Spleen (tissue), 11 donors: ENCODE data around the gene OGFR. TPM values are rescaled to one million over a fixed set of nuclear protein-coding genes. Genes with fewer than 3 reads are reported as not detected.

Source experiments
- DNase-seq: peaks from one replicate; pipeline ENCODE4 v3.0.0-alpha.2; 2020
- H3K27ac ChIP-seq, 8 donors: fragments of 200-600 bp; sonication (generic) in 7 of 8; 1 replicate in 4 of 8; 2 replicates in 4 of 8; pipeline versions ENCODE4 v1.5.0 to v1.8.0; 2016 to 2021; ENCODE audit warnings: inconsistent platforms in 4 of 8, mild to moderate bottlenecking in 4 of 8, moderate library complexity in 1 of 8
- H3K27me3 ChIP-seq, 7 donors: fragments of 200-600 bp; sonication (generic) in 6 of 7; replicated peaks in 1 of 7; 1 replicate in 4 of 7; 2 replicates in 3 of 7; pipeline versions ENCODE4 v1.5.0 to v1.8.0; 2016 to 2021; ENCODE audit warnings: inconsistent platforms in 3 of 7, mild to moderate bottlenecking in 1 of 7
- H3K36me3 ChIP-seq, 6 donors: fragments of 200-600 bp; sonication (generic) in 5 of 6; 1 replicate in 4 of 6; 2 replicates in 2 of 6; pipeline versions ENCODE4 v1.5.0 to v1.8.0; 2016 to 2021; ENCODE audit warnings: inconsistent platforms in 2 of 6
- H3K4me1 ChIP-seq, 6 donors: fragments of 200-600 bp; sonication (generic) in 5 of 6; 1 replicate in 3 of 6; 2 replicates in 3 of 6; pipeline versions ENCODE4 v1.5.0 to v1.8.0; 2016 to 2021; ENCODE audit warnings: inconsistent platforms in 3 of 6
- H3K4me3 ChIP-seq, 8 donors: fragments of 200-600 bp; sonication (generic) in 7 of 8; 1 replicate in 4 of 8; 2 replicates in 4 of 8; pipeline versions ENCODE4 v1.5.0 to v1.8.0; 2016 to 2021; ENCODE audit warnings: inconsistent platforms in 4 of 8, mild to moderate bottlenecking in 4 of 8, moderate library complexity in 2 of 8
- H3K9me3 ChIP-seq, 8 donors: fragments of 200-600 bp; sonication (generic) in 7 of 8; 1 replicate in 4 of 8; 2 replicates in 4 of 8; pipeline versions ENCODE4 v1.5.0 to v1.8.0; 2016 to 2021; ENCODE audit warnings: inconsistent platforms in 4 of 8
- CTCF ChIP-seq, 11 experiments: fragments of 200-600 bp in 7 of 11; fragments of 450-650 bp in 4 of 11; sonication (generic) in 4 of 11; IDR thresholded peaks in 8 of 11; conservative IDR thresholded peaks in 3 of 11; 1 replicate in 7 of 11; 2 replicates in 4 of 11; pipeline versions ENCODE4 v1.4.0 to v1.8.0; 2016 to 2021; ENCODE audit warnings: antibody characterized with exemption in 11 of 11, inconsistent platforms in 4 of 11, mild to moderate bottlenecking in 1 of 11
- POLR2A ChIP-seq, 3 donors: fragments of 450-650 bp; IDR thresholded peaks; one replicate each; pipeline ENCODE4 v1.5.1; 2017; ENCODE audit warnings: antibody characterized with exemption in 3 of 3, mild to moderate bottlenecking in 1 of 3
- POLR2AphosphoS5 ChIP-seq, 3 donors: sonication (generic); formaldehyde crosslinking; IDR thresholded peaks; one replicate each; pipeline ENCODE4 v1.5.1; 2017; ENCODE audit warnings: antibody characterized with exemption in 3 of 3
- WGBS, 5 donors: extraction: QIAGEN DNeasy Blood & Tissue Kit in 3 of 5; methylation state at CpG; one replicate each; pipeline versions ENCODE4 v1.1.5 to v1.1.7; 2013 to 2018; 5-methylcytosine and 5-hydroxymethylcytosine counted together
- intact Hi-C: fragments of 100-400 bp; cut with DNase I; formaldehyde crosslinking; loops from one replicate; pipeline ENCODE4 v1.15.0; 2023; ENCODE audit warnings: low total_unique reads
- polyA plus RNA-seq, 3 donors: library from polyadenylated mRNA; stranded (reverse); fragments of 200-250 nt; gene quantifications; one replicate each; pipeline ENCODE4 v1.2.1, GENCODE V29; 2013
- total RNA-seq, 7 donors: library from RNA; depleted of rRNA in 3 of 7; stranded (reverse); fragments of >200 nt in 3 of 7; fragmentation: NEBNext Ultra II Directional in 4 of 7; extraction: Animal tissue kit (Norgen Biotek cat#: 25700) in 4 of 7; gene quantifications; one replicate each; pipeline versions ENCODE4 v1.1.0 to v1.2.1, GENCODE V29; 2016 to 2021
- donor health status: healthy with polysubstance abuse.
- donor health status: DM: no; HTN: no; CAD: no; lungs with moderate emphysema.
- donor health status: DM: no; HTN: no; CAD: no.
- donor health status: Bipolar disorder and iron deficiency.
- donor health status: healthy.
- donor health status: DM: no; HTN: no; CAD: no.
- donor health status: DM: yes; HTN: yes; CAD: no.

OGFR gene
- total and polyA plus RNA-seq, 10 donors: 46.0 to 127 (median 78.2) TPM

- Histone ChIP-seq H3K27ac (peak overlapping the region; percentile 68 to 94 (median 84)), H3K4me3 (peak overlapping the region in 1 of 8 donors; percentile 52), H3K27me3 (peaks cover 0 to 1% (median 0%) of the 10 kb centered on the region in 7 donors), H3K4me1 (peaks cover 8 to 61% (median 43%) of the 10 kb centered on the region in 6 donors), H3K36me3 (no peaks in the 10 kb centered on the region), H3K9me3 (no peaks in the 10 kb centered on the region)
- no peak for DNase-seq
- TF ChIP-seq CTCF (IDR thresholded peaks at IDR 0.05 in 8 of 11, conservative IDR thresholded peaks at IDR 0.05 in 3 of 11) (no peak), POLR2A (IDR thresholded peaks at IDR 0.05) (no peak), POLR2AphosphoS5 (IDR thresholded peaks at IDR 0.05) (no peak)
- 87 to 90% (median 88%) methylated on average over 19 to 24 of the region's 24 CpGs for WGBS, 5 donors
- intact Hi-C loops: no loop called here
Observed at GRCh38 chr20:62776035-62776691, 28.5 kb upstream of the OGFR start.

GRCh38 chr20:62776692-62777527, 27.7 kb upstream of the OGFR start:
- Histone ChIP-seq H3K36me3 (no peaks in the 10 kb centered on the region), H3K4me3 (peak overlapping the region in 1 of 8 donors; percentile 52), H3K9me3 (no peaks in the 10 kb centered on the region), H3K27ac (peak overlapping the region; percentile 68 to 94 (median 84)), H3K27me3 (no peaks in the 10 kb centered on the region), H3K4me1 (peaks cover 8 to 57% (median 40%) of the 10 kb centered on the region in 6 donors)
- DNase-seq: peak; percentile 85
- intact Hi-C loops: no loop called here
- WGBS, 5 donors: 38 to 53% (median 41%) methylated on average over 14 of the region's 14 CpGs
- TF ChIP-seq POLR2A (IDR thresholded peaks at IDR 0.05): no peak
- peak; percentile 28 to 84 (median 52) for TF ChIP-seq POLR2AphosphoS5 (IDR thresholded peaks at IDR 0.05)

- intact Hi-C loops: no loop called here
- no peak for DNase-seq
- WGBS, 5 donors: 86 to 100% (median 90%) methylated on average over 2 to 8 of the region's 8 CpGs
- Histone ChIP-seq H3K9me3 (no peaks in the 10 kb centered on the region), H3K27ac (peak overlapping the region in 6 of 8 donors; percentile 48 to 94 (median 86)), H3K4me3 (no peak overlapping the region), H3K4me1 (peaks cover 8 to 52% (median 35%) of the 10 kb centered on the region in 6 donors), H3K27me3 (no peaks in the 10 kb centered on the region), H3K36me3 (no peaks in the 10 kb centered on the region)
- TF ChIP-seq POLR2A (IDR thresholded peaks at IDR 0.05) (no peak), CTCF (IDR thresholded peaks at IDR 0.05 in 8 of 11, conservative IDR thresholded peaks at IDR 0.05 in 3 of 11) (no peak), POLR2AphosphoS5 (IDR thresholded peaks at IDR 0.05) (no peak)
Observed at GRCh38 chr20:62777528-62777830, 27.2 kb upstream of the OGFR start.

GRCh38 chr20:62778058-62778457, 26.6 kb upstream of the OGFR start:
- no peak for DNase-seq
- WGBS, 5 donors: 89 to 100% (median 95%) methylated on average over 8 to 9 of the region's 9 CpGs
- Histone ChIP-seq H3K27ac (no peak overlapping the region), H3K4me1 (peaks cover 8 to 51% (median 32%) of the 10 kb centered on the region in 6 donors), H3K9me3 (no peaks in the 10 kb centered on the region), H3K4me3 (no peak overlapping the region), H3K27me3 (no peaks in the 10 kb centered on the region), H3K36me3 (no peaks in the 10 kb centered on the region)
- intact Hi-C loops: no loop called here
- TF ChIP-seq POLR2AphosphoS5 (IDR thresholded peaks at IDR 0.05) (no peak), POLR2A (IDR thresholded peaks at IDR 0.05) (no peak), CTCF (IDR thresholded peaks at IDR 0.05 in 8 of 11, conservative IDR thresholded peaks at IDR 0.05 in 3 of 11) (no peak)
